ENCODE measurements around the gene TMEM42. TPM values are rescaled to one million over a fixed set of nuclear protein-coding genes. Genes with fewer than 3 reads are reported as not detected.
A peak's percentile ranks its signal among the peaks of the same experiment; 100 is the strongest.

TMEM42 gene
- total and polyA plus RNA-seq, 4 donors = 12.0 to 24.6 (median 13.5) TPM

DNA sequence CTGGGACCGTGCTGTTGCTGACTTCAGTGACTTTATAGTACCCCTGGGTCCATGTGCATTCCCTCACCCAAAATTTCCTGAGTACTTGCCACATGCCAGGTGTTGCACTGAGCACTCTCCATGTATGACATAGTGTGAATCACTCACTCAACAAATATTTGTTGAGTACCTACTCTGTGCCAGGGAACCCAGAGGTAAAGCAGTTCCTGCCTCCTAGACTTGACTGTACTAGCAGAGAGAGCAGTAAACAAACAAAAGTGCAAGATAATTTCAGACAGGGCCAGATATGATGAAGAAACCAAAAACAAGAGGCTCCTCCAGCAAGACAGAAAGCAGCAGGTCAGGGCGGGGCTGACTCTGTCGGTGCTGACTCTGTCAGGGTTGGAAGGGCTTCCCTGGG lies 24.8 kb downstream of the TMEM42 start:
- Histone ChIP-seq H3K4me1 (ENCODE audit: control insufficient read depth in 5 of 5, insufficient read depth in 5 of 5, low read length in 5 of 5) (peaks cover 0 to 3% (median 0%) of the 10 kb centered on the region in 5 donors), H3K27ac (ENCODE audit: low read depth in 1 of 2, low read length in 1 of 2) (peak overlapping the region in 1 of 2 donors; percentile 5), H3K4me3 (no peak overlapping the region), H3K27me3 (ENCODE audit: control insufficient read depth in 3 of 3, insufficient read depth in 3 of 3, low read length in 2 of 3) (peaks cover 0 to 6% (median 0%) of the 10 kb centered on the region in 3 donors), H3K9me3 (ENCODE audit: control insufficient read depth in 4 of 4, insufficient read depth in 3 of 4, low read length in 3 of 4) (peaks cover 0 to 4% (median 0%) of the 10 kb centered on the region in 4 donors), H3K9ac (ENCODE audit: insufficient read depth in 1 of 2, low read length in 2 of 2) (no peak overlapping the region), H3K36me3 (ENCODE audit: control insufficient read depth in 4 of 4, insufficient read depth in 4 of 4, low read length in 4 of 4) (no peaks in the 10 kb centered on the region)
- TF ChIP-seq, protein P1, sequence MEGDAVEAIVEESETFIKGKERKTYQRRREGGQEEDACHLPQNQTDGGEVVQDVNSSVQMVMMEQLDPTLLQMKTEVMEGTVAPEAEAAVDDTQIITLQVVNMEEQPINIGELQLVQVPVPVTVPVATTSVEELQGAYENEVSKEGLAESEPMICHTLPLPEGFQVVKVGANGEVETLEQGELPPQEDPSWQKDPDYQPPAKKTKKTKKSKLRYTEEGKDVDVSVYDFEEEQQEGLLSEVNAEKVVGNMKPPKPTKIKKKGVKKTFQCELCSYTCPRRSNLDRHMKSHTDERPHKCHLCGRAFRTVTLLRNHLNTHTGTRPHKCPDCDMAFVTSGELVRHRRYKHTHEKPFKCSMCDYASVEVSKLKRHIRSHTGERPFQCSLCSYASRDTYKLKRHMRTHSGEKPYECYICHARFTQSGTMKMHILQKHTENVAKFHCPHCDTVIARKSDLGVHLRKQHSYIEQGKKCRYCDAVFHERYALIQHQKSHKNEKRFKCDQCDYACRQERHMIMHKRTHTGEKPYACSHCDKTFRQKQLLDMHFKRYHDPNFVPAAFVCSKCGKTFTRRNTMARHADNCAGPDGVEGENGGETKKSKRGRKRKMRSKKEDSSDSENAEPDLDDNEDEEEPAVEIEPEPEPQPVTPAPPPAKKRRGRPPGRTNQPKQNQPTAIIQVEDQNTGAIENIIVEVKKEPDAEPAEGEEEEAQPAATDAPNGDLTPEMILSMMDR (IDR thresholded peaks at IDR 0.05; ENCODE audit: control extremely low read depth, extremely low read depth) = no peak
- ATAC-seq (ENCODE audit: insufficient read depth, low FRiP score) (peak; percentile 51), DNase-seq (no peak)
- WGBS, 2 donors = 72 to 88% methylated on average over 3 of the region's 3 CpGs

- ATAC-seq (ENCODE audit: insufficient read depth, low FRiP score) (no peak), DNase-seq (no peak)
- Histone ChIP-seq H3K4me3 (no peak overlapping the region), H3K27me3 (ENCODE audit: control insufficient read depth in 3 of 3, insufficient read depth in 3 of 3, low read length in 2 of 3) (peaks cover 0 to 6% (median 0%) of the 10 kb centered on the region in 3 donors), H3K9ac (ENCODE audit: insufficient read depth in 1 of 2, low read length in 2 of 2) (no peak overlapping the region), H3K27ac (ENCODE audit: low read depth in 1 of 2, low read length in 1 of 2) (peak overlapping the region in 1 of 2 donors; percentile 5), H3K4me1 (ENCODE audit: control insufficient read depth in 5 of 5, insufficient read depth in 5 of 5, low read length in 5 of 5) (peaks cover 0 to 3% (median 0%) of the 10 kb centered on the region in 5 donors), H3K9me3 (ENCODE audit: control insufficient read depth in 4 of 4, insufficient read depth in 3 of 4, low read length in 3 of 4) (peaks cover 0 to 4% (median 0%) of the 10 kb centered on the region in 4 donors), H3K36me3 (ENCODE audit: control insufficient read depth in 4 of 4, insufficient read depth in 4 of 4, low read length in 4 of 4) (no peaks in the 10 kb centered on the region)
- WGBS, 2 donors = 77 to 86% methylated on average over 7 of the region's 7 CpGs
- TF ChIP-seq, protein P1 (IDR thresholded peaks at IDR 0.05; ENCODE audit: control extremely low read depth, extremely low read depth) = no peak
Observed at GRCh38 chr3:44887101-44887500, 25.4 kb downstream of the TMEM42 start.

- Histone ChIP-seq H3K9me3 (ENCODE audit: control insufficient read depth in 4 of 4, insufficient read depth in 3 of 4, low read length in 3 of 4) (no peaks in the 10 kb centered on the region), H3K4me1 (ENCODE audit: control insufficient read depth in 5 of 5, insufficient read depth in 5 of 5, low read length in 5 of 5) (no peaks in the 10 kb centered on the region), H3K27me3 (ENCODE audit: control insufficient read depth in 3 of 3, insufficient read depth in 3 of 3, low read length in 2 of 3) (peaks cover 0 to 3% (median 0%) of the 10 kb centered on the region in 3 donors), H3K4me3 (no peak overlapping the region), H3K9ac (ENCODE audit: insufficient read depth in 1 of 2, low read length in 2 of 2) (no peak overlapping the region), H3K27ac (ENCODE audit: low read depth in 1 of 2, low read length in 1 of 2) (no peak overlapping the region), H3K36me3 (ENCODE audit: control insufficient read depth in 4 of 4, insufficient read depth in 4 of 4, low read length in 4 of 4) (no peaks in the 10 kb centered on the region)
- DNase-seq (no peak), ATAC-seq (ENCODE audit: insufficient read depth, low FRiP score) (no peak)
- TF ChIP-seq, protein P1 (IDR thresholded peaks at IDR 0.05; ENCODE audit: control extremely low read depth, extremely low read depth) = no peak
- 69 to 83% methylated on average over 3 of the region's 3 CpGs for WGBS, 2 donors
Observed at GRCh38 chr3:44890258-44890657, 28.5 kb downstream of the TMEM42 start.

GRCh38 chr3:44890852-44891251 lies 29.1 kb downstream of the TMEM42 start:
- Histone ChIP-seq H3K27me3 (ENCODE audit: control insufficient read depth in 3 of 3, insufficient read depth in 3 of 3, low read length in 2 of 3) (peaks cover 0 to 3% (median 0%) of the 10 kb centered on the region in 3 donors), H3K27ac (ENCODE audit: low read depth in 1 of 2, low read length in 1 of 2) (no peak overlapping the region), H3K4me3 (no peak overlapping the region), H3K9me3 (ENCODE audit: control insufficient read depth in 4 of 4, insufficient read depth in 3 of 4, low read length in 3 of 4) (no peaks in the 10 kb centered on the region), H3K4me1 (ENCODE audit: control insufficient read depth in 5 of 5, insufficient read depth in 5 of 5, low read length in 5 of 5) (no peaks in the 10 kb centered on the region), H3K9ac (ENCODE audit: insufficient read depth in 1 of 2, low read length in 2 of 2) (no peak overlapping the region), H3K36me3 (ENCODE audit: control insufficient read depth in 4 of 4, insufficient read depth in 4 of 4, low read length in 4 of 4) (no peaks in the 10 kb centered on the region)
- DNase-seq (no peak), ATAC-seq (ENCODE audit: insufficient read depth, low FRiP score) (no peak)
- WGBS, 2 donors = 69 to 70% methylated on average over 3 of the region's 3 CpGs
- TF ChIP-seq, protein P1 (IDR thresholded peaks at IDR 0.05; ENCODE audit: control extremely low read depth, extremely low read depth) = no peak
